Activated CD4-positive, alpha-beta T cell treated with anti-CD3 and anti-CD28 coated beads, Interleukin-2, amount 50 U/mL, for 48 hours (primary cell): Measurements from ENCODE around the gene CHRNB4.
"Not testable (repeated sequence)": the region's sequence is repeated elsewhere in the genome, so short reads cannot be mapped to it uniquely, and the experiment has no call there.

Source experiments
- DNase-seq, 2 experiments: peaks; one replicate each; pipeline ENCODE4 v3.0.0-alpha.2; 2020

The CHRNB4 gene

GRCh38 chr15:78614021-78614420 is 27.0 kb downstream of the CHRNB4 start:
- no peak for DNase-seq

- not testable (repeated sequence) for DNase-seq
Observed at GRCh38 chr15:78609551-78609950, 31.5 kb downstream of the CHRNB4 start.

GRCh38 chr15:78605680-78606079 is 35.3 kb downstream of the CHRNB4 start:
- DNase-seq = no peak

- no peak for DNase-seq
Observed at GRCh38 chr15:78605201-78605600, 35.8 kb downstream of the CHRNB4 start.

- no peak for DNase-seq
Observed at GRCh38 chr15:78604420-78604819, 36.6 kb downstream of the CHRNB4 start.

GRCh38 chr15:78603467-78603866 is 37.5 kb downstream of the CHRNB4 start:
- no peak for DNase-seq

GRCh38 chr15:78599189-78599588 is 41.8 kb downstream of the CHRNB4 start:
- DNase-seq = no peak

GRCh38 chr15:78598348-78598747 is 42.7 kb downstream of the CHRNB4 start:
- DNase-seq = no peak

- DNase-seq = no peak
Observed at GRCh38 chr15:78597583-78597982, 43.4 kb downstream of the CHRNB4 start.

GRCh38 chr15:78574944-78575343 is 66.1 kb downstream of the CHRNB4 start:
- DNase-seq = no peak
